Measurements from ENCODE around the gene VCL. TPM values are rescaled to one million over a fixed set of nuclear protein-coding genes. Genes with fewer than 3 reads are reported as not detected.

The VCL gene
- total RNA-seq, 2 donors from 2014 or later: 99.9 to 179 TPM

GRCh38 chr10:73989594-73990150 is 8.2 kb upstream of the VCL start:
- H3K27me3 ChIP-seq: no peaks in the 10 kb centered on the region
- no peaks in the 10 kb centered on the region for H3K9me3 ChIP-seq
- TF ChIP-seq, protein P1, sequence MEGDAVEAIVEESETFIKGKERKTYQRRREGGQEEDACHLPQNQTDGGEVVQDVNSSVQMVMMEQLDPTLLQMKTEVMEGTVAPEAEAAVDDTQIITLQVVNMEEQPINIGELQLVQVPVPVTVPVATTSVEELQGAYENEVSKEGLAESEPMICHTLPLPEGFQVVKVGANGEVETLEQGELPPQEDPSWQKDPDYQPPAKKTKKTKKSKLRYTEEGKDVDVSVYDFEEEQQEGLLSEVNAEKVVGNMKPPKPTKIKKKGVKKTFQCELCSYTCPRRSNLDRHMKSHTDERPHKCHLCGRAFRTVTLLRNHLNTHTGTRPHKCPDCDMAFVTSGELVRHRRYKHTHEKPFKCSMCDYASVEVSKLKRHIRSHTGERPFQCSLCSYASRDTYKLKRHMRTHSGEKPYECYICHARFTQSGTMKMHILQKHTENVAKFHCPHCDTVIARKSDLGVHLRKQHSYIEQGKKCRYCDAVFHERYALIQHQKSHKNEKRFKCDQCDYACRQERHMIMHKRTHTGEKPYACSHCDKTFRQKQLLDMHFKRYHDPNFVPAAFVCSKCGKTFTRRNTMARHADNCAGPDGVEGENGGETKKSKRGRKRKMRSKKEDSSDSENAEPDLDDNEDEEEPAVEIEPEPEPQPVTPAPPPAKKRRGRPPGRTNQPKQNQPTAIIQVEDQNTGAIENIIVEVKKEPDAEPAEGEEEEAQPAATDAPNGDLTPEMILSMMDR (IDR thresholded peaks at IDR 0.05): no peak
- no peaks in the 10 kb centered on the region for H3K4me1 ChIP-seq
- no peaks in the 10 kb centered on the region for H3K36me3 ChIP-seq
- DNase-seq: no peak
- intact Hi-C loops (cut with DNase I): no loop called here
- H3K27ac ChIP-seq: no peak overlapping the region
- H3K9ac ChIP-seq (ENCODE audit: low read depth in 2 of 2, low read length in 2 of 2): no peak overlapping the region
- no peak overlapping the region for H3K4me3 ChIP-seq

- no peaks in the 10 kb centered on the region for H3K36me3 ChIP-seq
- TF ChIP-seq, protein P1 (IDR thresholded peaks at IDR 0.05): no peak
- no peak overlapping the region for H3K4me3 ChIP-seq
- intact Hi-C loops (cut with DNase I): no loop called here
- no peaks in the 10 kb centered on the region for H3K4me1 ChIP-seq
- no peak overlapping the region for H3K9ac ChIP-seq (ENCODE audit: low read depth in 2 of 2, low read length in 2 of 2)
- DNase-seq: no peak
- H3K27me3 ChIP-seq: no peaks in the 10 kb centered on the region
- no peak overlapping the region for H3K27ac ChIP-seq
- H3K9me3 ChIP-seq: no peaks in the 10 kb centered on the region
Measured at GRCh38 chr10:73991203-73991883, 6.6 kb upstream of the VCL start.

DNA sequence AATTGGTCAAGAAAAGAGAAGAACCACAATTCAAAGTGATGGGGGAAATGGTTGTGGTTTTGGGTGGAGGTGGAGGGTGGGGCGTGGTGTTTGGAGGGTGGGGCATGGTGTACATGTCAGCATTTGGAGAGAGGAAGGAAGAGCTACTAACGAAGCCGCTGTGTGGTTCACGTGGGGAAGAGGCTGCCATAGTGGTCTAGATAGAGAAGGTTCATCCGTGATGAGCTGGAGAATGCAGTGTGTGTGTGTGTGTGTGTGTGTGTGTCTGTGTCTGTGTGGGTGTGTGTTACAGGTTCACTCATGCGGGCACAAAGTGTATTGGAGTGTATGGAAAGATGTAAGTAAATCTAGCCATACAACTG is 6.1 kb upstream of the VCL start:
- DNase-seq: peak; percentile 38
- H3K4me3 ChIP-seq: no peak overlapping the region
- H3K9me3 ChIP-seq: no peaks in the 10 kb centered on the region
- no peaks in the 10 kb centered on the region for H3K36me3 ChIP-seq
- H3K4me1 ChIP-seq: no peaks in the 10 kb centered on the region
- no peak overlapping the region for H3K27ac ChIP-seq
- TF ChIP-seq, protein P1 (IDR thresholded peaks at IDR 0.05): no peak
- H3K27me3 ChIP-seq: no peaks in the 10 kb centered on the region
- no peak overlapping the region for H3K9ac ChIP-seq (ENCODE audit: low read depth in 2 of 2, low read length in 2 of 2)
- intact Hi-C loops (cut with DNase I): no loop called here

GRCh38 chr10:73992899-73993788 is 4.8 kb upstream of the VCL start:
- Histone ChIP-seq H3K9me3 (no peaks in the 10 kb centered on the region), H3K27me3 (no peaks in the 10 kb centered on the region), H3K27ac (no peak overlapping the region), H3K4me3 (no peak overlapping the region), H3K36me3 (no peaks in the 10 kb centered on the region), H3K9ac (ENCODE audit: low read depth in 2 of 2, low read length in 2 of 2) (no peak overlapping the region), H3K4me1 (no peaks in the 10 kb centered on the region)
- DNase-seq: no peak
- intact Hi-C loops (cut with DNase I): no loop called here
- TF ChIP-seq, protein P1 (IDR thresholded peaks at IDR 0.05): no peak

DNA sequence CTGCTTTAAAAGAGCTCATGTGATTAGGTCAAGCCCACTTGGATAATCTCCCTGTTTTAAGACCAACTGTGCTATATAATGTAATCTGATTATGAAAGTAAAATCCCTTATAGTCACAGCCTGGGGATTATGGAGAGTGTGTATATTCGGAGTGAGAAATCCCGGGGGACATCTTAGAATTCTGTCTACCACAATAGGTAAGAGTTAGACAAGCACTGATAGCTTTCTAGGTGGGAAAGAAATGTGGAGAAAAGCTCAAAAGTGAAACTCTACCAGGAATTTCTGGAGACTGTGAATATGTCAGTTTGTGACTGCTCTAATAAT is 2.9 kb upstream of the VCL start:
- Histone ChIP-seq H3K27ac (no peak overlapping the region), H3K9ac (ENCODE audit: low read depth in 2 of 2, low read length in 2 of 2) (no peak overlapping the region), H3K36me3 (no peaks in the 10 kb centered on the region), H3K27me3 (no peaks in the 10 kb centered on the region), H3K4me3 (no peak overlapping the region), H3K4me1 (no peaks in the 10 kb centered on the region), H3K9me3 (no peaks in the 10 kb centered on the region)
- no peak for DNase-seq
- intact Hi-C loops (cut with DNase I): no loop called here
- TF ChIP-seq, protein P1 (IDR thresholded peaks at IDR 0.05): no peak

Data from colonic mucosa (tissue), 4 donors.